Measurements from ENCODE around the gene LRG1.

Gene LRG1

GRCh38 chr19:4499855-4500254 is 40.0 kb downstream of the LRG1 start:
- Histone ChIP-seq H3K4me3 (IDR thresholded peaks at IDR 0.05; ENCODE audit: insufficient read depth, low read depth, low read length) (no peak overlapping the region), H3K79me2 (ENCODE audit: insufficient read depth, low read depth) (no peaks in the 10 kb centered on the region), H3K4me1 (ENCODE audit: low read depth, poor library complexity, severe bottlenecking) (no peaks in the 10 kb centered on the region), H3K9ac (no peak overlapping the region), H3K27ac (no peak overlapping the region), H3K36me3 (ENCODE audit: insufficient read depth) (no peaks in the 10 kb centered on the region), H3K27me3 (ENCODE audit: insufficient read depth, low read depth) (no peaks in the 10 kb centered on the region), H4K20me1 (ENCODE audit: insufficient read depth) (no peaks in the 10 kb centered on the region), H3K4me2 (no peak overlapping the region), H2AFZ (ENCODE audit: low read depth) (no peak overlapping the region)
- no peak for TF ChIP-seq CTCF (conservative IDR thresholded peaks at IDR 0.05; ENCODE audit: low read depth, low read length)

DNA sequence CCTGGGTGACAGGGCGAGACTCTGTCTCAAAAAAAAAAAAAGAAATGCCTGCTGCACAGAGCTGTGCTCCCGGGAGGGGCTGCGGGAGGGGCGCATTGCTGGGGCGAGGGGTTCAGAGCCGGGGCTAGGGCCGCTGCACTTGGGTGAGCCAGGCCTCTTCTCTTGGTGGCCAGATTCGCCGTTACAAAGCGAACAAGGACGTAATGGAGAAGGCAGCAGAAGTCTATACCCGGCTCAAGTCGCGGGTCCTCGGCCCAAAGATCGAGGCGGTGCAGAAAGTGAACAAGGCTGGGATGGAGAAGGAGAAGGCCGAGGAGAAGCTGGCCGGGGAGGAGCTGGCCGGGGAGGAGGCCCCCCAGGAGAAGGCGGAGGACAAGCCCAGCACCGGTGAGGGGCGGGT is 40.5 kb downstream of the LRG1 start:
- no peak for TF ChIP-seq CTCF (conservative IDR thresholded peaks at IDR 0.05; ENCODE audit: low read depth, low read length)
- no peak overlapping the region for H3K4me3 ChIP-seq (IDR thresholded peaks at IDR 0.05; ENCODE audit: insufficient read depth, low read depth, low read length)
- H2AFZ ChIP-seq (ENCODE audit: low read depth) = no peak overlapping the region
- no peak overlapping the region for H3K27ac ChIP-seq
- H3K4me2 ChIP-seq = no peak overlapping the region
- no peaks in the 10 kb centered on the region for H3K4me1 ChIP-seq (ENCODE audit: low read depth, poor library complexity, severe bottlenecking)
- no peaks in the 10 kb centered on the region for H3K27me3 ChIP-seq (ENCODE audit: insufficient read depth, low read depth)
- no peaks in the 10 kb centered on the region for H3K79me2 ChIP-seq (ENCODE audit: insufficient read depth, low read depth)
- H4K20me1 ChIP-seq (ENCODE audit: insufficient read depth) = no peaks in the 10 kb centered on the region
- no peak overlapping the region for H3K9ac ChIP-seq
- no peaks in the 10 kb centered on the region for H3K36me3 ChIP-seq (ENCODE audit: insufficient read depth)

- Histone ChIP-seq H2AFZ (ENCODE audit: low read depth) (no peak overlapping the region), H3K4me3 (IDR thresholded peaks at IDR 0.05; ENCODE audit: insufficient read depth, low read depth, low read length) (no peak overlapping the region), H3K4me2 (no peak overlapping the region), H3K27me3 (ENCODE audit: insufficient read depth, low read depth) (no peaks in the 10 kb centered on the region), H3K79me2 (ENCODE audit: insufficient read depth, low read depth) (no peaks in the 10 kb centered on the region), H4K20me1 (ENCODE audit: insufficient read depth) (no peaks in the 10 kb centered on the region), H3K36me3 (ENCODE audit: insufficient read depth) (no peaks in the 10 kb centered on the region), H3K9ac (no peak overlapping the region), H3K4me1 (ENCODE audit: low read depth, poor library complexity, severe bottlenecking) (no peaks in the 10 kb centered on the region), H3K27ac (no peak overlapping the region)
- TF ChIP-seq CTCF (conservative IDR thresholded peaks at IDR 0.05; ENCODE audit: low read depth, low read length) = no peak
Observed at GRCh38 chr19:4498694-4499093, 41.1 kb downstream of the LRG1 start.

DNA sequence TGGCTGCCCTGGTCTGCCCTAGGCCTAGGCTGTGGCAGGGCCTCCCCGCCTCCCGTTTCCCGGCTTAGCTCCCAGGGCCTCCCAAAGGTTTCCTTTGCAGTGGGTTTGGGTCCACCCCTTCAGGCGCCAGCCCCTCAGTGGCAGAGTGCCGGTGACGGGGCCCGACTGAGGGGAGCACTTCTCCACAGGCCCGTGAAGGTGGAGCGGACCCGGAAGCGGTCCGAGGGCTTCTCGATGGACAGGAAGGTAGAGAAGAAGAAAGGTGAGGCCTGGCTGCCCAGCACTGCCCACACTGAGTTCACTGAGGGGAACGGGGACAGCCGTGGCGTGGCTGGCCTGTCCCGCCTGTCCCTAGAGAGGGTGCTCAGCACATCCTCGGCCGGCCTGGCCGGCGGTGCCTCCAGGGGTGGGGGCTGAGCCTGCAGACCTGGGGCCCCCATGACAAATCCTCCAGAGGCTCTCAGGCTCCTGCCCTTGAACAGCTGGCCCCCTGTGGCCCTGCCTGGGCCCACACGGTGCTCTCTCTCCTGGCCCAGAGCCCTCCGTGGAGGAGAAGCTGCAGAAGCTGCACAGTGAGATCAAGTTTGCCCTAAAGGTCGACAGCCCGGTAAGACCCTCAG is 42.0 kb downstream of the LRG1 start:
- TF ChIP-seq CTCF (conservative IDR thresholded peaks at IDR 0.05; ENCODE audit: low read depth, low read length) = no peak
- Histone ChIP-seq H2AFZ (ENCODE audit: low read depth) (no peak overlapping the region), H3K9ac (no peak overlapping the region), H3K4me2 (no peak overlapping the region), H4K20me1 (ENCODE audit: insufficient read depth) (no peaks in the 10 kb centered on the region), H3K27me3 (ENCODE audit: insufficient read depth, low read depth) (no peaks in the 10 kb centered on the region), H3K79me2 (ENCODE audit: insufficient read depth, low read depth) (no peaks in the 10 kb centered on the region), H3K4me3 (IDR thresholded peaks at IDR 0.05; ENCODE audit: insufficient read depth, low read depth, low read length) (no peak overlapping the region), H3K36me3 (ENCODE audit: insufficient read depth) (no peaks in the 10 kb centered on the region), H3K4me1 (ENCODE audit: low read depth, poor library complexity, severe bottlenecking) (no peaks in the 10 kb centered on the region), H3K27ac (no peak overlapping the region)

Measured in KMS-11 (cell line).